H1 (cell line): Measurements from ENCODE around the gene COL19A1. TPM values are rescaled to one million over a fixed set of nuclear protein-coding genes. Genes with fewer than 3 reads are reported as not detected.

ENCODE experiments used
- BRCA1 ChIP-seq: IDR thresholded peaks from 2 replicates; pipeline ENCODE4 v1.6.1; 2012; ENCODE audit warnings: low read depth, low read length, improper control_type of control experiment
- JUN ChIP-seq: IDR thresholded peaks from 2 replicates; pipeline ENCODE4 v1.6.1; 2011; ENCODE audit warnings: low read depth, mild to moderate bottlenecking, improper control_type of control experiment, low read length
- POU5F1 ChIP-seq: IDR thresholded peaks from 2 replicates; pipeline ENCODE4 v1.6.1; 2011; ENCODE audit warnings: low read depth, mild to moderate bottlenecking, low read length, moderate library complexity
- RFX5 ChIP-seq: IDR thresholded peaks from 2 replicates; pipeline ENCODE4 v1.6.1; 2011; ENCODE audit warnings: low read depth, low read length, improper control_type of control experiment, borderline replicate concordance
- TCF12 ChIP-seq: IDR thresholded peaks from 2 replicates; pipeline ENCODE4 v1.6.1; 2011; ENCODE audit warnings: low read depth, mild to moderate bottlenecking, low read length
- YY1 ChIP-seq: IDR thresholded peaks from 2 replicates; pipeline ENCODE4 v1.6.1; 2011; ENCODE audit warnings: low read depth, mild to moderate bottlenecking, low read length
- polyA plus RNA-seq, 7 experiments: library from polyadenylated mRNA; depleted of rRNA in 3 of 7; stranded (reverse) in 5 of 7; unstranded in 2 of 7; fragments of >200 nt in 5 of 7; fragments of 200-250 nt in 2 of 7; gene quantifications; 1 replicate in 5 of 7; 2 replicates in 1 of 7; 4 replicates in 1 of 7; pipeline versions ENCODE4 v1.2.1 to v1.2.3, GENCODE V29; 2011 to 2013; ENCODE audit warnings: missing spikeins in 2 of 7, mixed read lengths in 2 of 7
- total RNA-seq: library from RNA; stranded (reverse); fragmentation: NEBNext Ultra II Directional; extraction: Animal tissue kit (Norgen Biotek cat#: 25700); gene quantifications from 2 replicates; pipeline ENCODE4 v1.2.1, GENCODE V29; 2021
- TF ChIP-seq, protein P1 (sequence below): fragments of 300-600 bp; sonication (generic); IDR thresholded peaks from 2 replicates; pipeline ENCODE4 v1.7.1; 2012; ENCODE audit warnings: low read length, moderate library complexity, mild to moderate bottlenecking, inconsistent platforms; ENCODE audit not compliant: insufficient replicate concordance
- TF ChIP-seq, protein P2 (sequence below): IDR thresholded peaks from 2 replicates; pipeline ENCODE4 v1.6.1; 2011; ENCODE audit warnings: low read length, improper control_type of control experiment

The COL19A1 gene
- total and polyA plus RNA-seq, 2 of the 8 experiments (the other 6 are each of a cell fraction or from before 2014, with no cell fraction given) = not detected

DNA sequence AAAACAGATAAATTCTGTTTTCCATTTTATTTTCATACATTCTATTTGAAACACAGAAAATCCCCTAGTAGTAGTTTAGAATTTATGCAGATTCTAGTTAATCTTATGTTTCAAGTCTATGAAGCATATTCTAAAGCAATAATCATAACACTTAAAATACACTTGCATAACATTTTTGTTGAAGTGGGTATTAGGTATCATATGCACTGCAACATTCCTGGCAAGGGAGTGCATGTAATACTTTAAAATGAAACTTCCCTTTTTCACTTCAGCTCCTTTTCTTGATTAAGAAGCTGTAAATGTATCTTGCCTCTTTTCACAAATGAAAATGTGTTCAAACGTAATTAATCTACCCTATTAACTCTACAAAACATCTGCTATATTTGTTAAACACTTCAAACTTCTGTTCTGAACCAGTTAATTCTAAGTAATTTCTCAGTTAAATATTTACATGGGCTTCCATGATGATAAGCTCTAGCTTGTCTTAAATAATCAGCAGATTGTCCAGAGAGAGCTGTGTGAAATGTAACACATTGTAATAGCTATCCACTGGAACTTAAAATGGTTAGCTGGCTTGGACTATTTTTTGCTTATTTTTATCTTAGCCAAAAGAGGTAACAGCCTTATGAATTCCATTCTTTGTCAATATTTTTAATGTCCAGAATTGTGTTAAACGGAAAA, 192.8 kb downstream of the COL19A1 start (continued):
- TF ChIP-seq, protein P1, sequence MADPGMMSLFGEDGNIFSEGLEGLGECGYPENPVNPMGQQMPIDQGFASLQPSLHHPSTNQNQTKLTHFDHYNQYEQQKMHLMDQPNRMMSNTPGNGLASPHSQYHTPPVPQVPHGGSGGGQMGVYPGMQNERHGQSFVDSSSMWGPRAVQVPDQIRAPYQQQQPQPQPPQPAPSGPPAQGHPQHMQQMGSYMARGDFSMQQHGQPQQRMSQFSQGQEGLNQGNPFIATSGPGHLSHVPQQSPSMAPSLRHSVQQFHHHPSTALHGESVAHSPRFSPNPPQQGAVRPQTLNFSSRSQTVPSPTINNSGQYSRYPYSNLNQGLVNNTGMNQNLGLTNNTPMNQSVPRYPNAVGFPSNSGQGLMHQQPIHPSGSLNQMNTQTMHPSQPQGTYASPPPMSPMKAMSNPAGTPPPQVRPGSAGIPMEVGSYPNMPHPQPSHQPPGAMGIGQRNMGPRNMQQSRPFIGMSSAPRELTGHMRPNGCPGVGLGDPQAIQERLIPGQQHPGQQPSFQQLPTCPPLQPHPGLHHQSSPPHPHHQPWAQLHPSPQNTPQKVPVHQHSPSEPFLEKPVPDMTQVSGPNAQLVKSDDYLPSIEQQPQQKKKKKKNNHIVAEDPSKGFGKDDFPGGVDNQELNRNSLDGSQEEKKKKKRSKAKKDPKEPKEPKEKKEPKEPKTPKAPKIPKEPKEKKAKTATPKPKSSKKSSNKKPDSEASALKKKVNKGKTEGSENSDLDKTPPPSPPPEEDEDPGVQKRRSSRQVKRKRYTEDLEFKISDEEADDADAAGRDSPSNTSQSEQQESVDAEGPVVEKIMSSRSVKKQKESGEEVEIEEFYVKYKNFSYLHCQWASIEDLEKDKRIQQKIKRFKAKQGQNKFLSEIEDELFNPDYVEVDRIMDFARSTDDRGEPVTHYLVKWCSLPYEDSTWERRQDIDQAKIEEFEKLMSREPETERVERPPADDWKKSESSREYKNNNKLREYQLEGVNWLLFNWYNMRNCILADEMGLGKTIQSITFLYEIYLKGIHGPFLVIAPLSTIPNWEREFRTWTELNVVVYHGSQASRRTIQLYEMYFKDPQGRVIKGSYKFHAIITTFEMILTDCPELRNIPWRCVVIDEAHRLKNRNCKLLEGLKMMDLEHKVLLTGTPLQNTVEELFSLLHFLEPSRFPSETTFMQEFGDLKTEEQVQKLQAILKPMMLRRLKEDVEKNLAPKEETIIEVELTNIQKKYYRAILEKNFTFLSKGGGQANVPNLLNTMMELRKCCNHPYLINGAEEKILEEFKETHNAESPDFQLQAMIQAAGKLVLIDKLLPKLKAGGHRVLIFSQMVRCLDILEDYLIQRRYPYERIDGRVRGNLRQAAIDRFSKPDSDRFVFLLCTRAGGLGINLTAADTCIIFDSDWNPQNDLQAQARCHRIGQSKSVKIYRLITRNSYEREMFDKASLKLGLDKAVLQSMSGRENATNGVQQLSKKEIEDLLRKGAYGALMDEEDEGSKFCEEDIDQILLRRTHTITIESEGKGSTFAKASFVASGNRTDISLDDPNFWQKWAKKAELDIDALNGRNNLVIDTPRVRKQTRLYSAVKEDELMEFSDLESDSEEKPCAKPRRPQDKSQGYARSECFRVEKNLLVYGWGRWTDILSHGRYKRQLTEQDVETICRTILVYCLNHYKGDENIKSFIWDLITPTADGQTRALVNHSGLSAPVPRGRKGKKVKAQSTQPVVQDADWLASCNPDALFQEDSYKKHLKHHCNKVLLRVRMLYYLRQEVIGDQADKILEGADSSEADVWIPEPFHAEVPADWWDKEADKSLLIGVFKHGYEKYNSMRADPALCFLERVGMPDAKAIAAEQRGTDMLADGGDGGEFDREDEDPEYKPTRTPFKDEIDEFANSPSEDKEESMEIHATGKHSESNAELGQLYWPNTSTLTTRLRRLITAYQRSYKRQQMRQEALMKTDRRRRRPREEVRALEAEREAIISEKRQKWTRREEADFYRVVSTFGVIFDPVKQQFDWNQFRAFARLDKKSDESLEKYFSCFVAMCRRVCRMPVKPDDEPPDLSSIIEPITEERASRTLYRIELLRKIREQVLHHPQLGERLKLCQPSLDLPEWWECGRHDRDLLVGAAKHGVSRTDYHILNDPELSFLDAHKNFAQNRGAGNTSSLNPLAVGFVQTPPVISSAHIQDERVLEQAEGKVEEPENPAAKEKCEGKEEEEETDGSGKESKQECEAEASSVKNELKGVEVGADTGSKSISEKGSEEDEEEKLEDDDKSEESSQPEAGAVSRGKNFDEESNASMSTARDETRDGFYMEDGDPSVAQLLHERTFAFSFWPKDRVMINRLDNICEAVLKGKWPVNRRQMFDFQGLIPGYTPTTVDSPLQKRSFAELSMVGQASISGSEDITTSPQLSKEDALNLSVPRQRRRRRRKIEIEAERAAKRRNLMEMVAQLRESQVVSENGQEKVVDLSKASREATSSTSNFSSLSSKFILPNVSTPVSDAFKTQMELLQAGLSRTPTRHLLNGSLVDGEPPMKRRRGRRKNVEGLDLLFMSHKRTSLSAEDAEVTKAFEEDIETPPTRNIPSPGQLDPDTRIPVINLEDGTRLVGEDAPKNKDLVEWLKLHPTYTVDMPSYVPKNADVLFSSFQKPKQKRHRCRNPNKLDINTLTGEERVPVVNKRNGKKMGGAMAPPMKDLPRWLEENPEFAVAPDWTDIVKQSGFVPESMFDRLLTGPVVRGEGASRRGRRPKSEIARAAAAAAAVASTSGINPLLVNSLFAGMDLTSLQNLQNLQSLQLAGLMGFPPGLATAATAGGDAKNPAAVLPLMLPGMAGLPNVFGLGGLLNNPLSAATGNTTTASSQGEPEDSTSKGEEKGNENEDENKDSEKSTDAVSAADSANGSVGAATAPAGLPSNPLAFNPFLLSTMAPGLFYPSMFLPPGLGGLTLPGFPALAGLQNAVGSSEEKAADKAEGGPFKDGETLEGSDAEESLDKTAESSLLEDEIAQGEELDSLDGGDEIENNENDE = no peak
- TF ChIP-seq BRCA1 = no peak
- no peak for TF ChIP-seq TCF12
- no peak for TF ChIP-seq POU5F1
- TF ChIP-seq RFX5 = no peak
- TF ChIP-seq YY1 = no peak
- TF ChIP-seq, protein P2, sequence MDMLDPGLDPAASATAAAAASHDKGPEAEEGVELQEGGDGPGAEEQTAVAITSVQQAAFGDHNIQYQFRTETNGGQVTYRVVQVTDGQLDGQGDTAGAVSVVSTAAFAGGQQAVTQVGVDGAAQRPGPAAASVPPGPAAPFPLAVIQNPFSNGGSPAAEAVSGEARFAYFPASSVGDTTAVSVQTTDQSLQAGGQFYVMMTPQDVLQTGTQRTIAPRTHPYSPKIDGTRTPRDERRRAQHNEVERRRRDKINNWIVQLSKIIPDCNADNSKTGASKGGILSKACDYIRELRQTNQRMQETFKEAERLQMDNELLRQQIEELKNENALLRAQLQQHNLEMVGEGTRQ = no peak
- TF ChIP-seq JUN = no peak
